GM13976 (cell line): ENCODE results near the gene NPIPB4.
"Not testable (repeated sequence)": the region's sequence is repeated elsewhere in the genome, so short reads cannot be mapped to it uniquely, and the experiment has no call there.

Experiments used
- DNase-seq: peaks from one replicate; pipeline ENCODE4 v3.0.0; 2012; ENCODE audit warnings: low spot score
- in situ Hi-C: fragments of 300-500 bp; cut with MboI; formaldehyde crosslinking; loops from one replicate; pipeline ENCODE4 v1.12.0; 2022; ENCODE audit warnings: low sequenced_read_pairs, mixed read lengths, inconsistent platforms; ENCODE audit not compliant: unreplicated experiment

The NPIPB4 gene

GRCh38 chr16:21857656-21858055, at the start of gene NPIPB4:
NPIPB4 (minus strand) TSS chr16:21857756; CDS start chr16:21857378, 378 bp downstream.
- in situ Hi-C loops, DNase-seq: not testable (repeated sequence)

DNA sequence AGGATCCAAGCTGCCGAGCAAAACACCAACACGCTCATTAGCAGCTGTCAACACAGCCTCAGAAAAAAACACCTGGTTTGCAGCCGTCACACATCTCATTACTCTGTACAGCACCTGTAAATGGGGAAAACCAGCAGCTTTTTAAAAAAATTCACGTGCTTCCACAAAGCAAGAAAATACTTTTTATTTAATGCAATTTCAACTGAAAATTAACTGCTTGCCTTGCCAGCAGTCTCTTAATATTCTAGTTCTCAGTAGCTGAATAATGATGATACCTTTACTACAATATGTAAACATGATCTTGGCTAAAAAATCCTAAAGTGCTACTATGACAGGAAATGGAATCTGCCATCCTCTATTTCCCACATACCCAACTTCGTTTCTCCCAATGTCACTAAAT, 41.4 kb upstream of the NPIPB4 start:
- in situ Hi-C loops, DNase-seq: not testable (repeated sequence)

DNA sequence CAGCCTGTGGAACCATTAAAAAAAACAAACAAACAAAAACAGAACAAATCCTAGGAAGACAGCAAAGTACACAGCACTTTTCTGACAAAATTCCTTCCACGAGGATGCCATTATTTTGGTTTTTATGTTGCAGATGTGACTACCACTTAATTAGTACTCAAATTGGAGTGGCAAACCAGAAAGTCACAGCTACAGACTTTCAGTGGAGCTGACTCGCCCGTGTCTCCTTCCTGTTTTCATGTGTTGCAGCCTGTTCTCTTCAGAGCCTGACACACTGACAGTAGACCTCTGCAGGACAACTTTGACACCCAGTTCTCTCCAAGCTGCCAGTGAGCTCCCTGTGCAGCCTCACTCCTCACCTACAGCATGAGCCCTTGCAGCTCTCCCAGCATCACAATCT, 24.4 kb upstream of the NPIPB4 start:
- DNase-seq, in situ Hi-C loops: not testable (repeated sequence)

DNA sequence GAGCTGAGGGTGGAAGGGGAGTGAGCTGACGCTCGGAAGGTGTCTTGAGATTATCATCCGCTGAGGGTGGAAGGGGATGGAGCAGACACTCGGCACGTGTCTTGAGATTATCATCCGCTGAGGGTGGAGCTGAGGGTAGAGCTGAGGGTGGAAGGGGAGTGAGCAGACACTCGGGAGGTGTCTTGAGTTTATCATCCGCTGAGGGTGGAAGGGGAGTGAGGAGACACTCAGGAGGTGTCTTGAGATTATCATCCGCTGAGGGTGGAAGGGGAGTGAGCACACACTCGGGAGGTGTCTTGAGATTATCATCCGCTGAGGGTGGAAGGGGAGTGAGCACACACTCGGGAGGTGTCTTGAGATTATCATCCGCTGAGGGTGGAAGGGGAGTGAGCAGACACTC, 20.4 kb downstream of the NPIPB4 start:
- in situ Hi-C loops, DNase-seq: not testable (repeated sequence)

- in situ Hi-C loops, DNase-seq: not testable (repeated sequence)
Measured at GRCh38 chr16:21836334-21836733, 21.2 kb downstream of the NPIPB4 start.

DNA sequence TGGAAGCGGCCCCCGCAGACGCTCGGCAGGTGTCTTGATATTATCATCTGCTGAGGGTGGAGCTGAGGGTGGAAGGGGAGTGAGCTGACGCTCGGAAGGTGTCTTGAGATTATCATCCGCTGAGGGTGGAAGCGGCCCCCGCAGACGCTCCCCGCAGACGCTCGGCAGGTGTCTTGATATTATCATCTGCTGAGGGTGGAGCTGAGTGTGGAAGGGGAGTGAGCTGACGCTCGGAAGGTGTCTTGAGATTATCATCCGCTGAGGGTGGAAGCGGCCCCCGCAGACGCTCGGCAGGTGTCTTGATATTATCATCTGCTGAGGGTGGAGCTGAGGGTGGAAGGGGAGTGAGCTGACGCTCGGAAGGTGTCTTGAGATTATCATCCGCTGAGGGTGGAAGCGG, 21.8 kb downstream of the NPIPB4 start:
- DNase-seq, in situ Hi-C loops: not testable (repeated sequence)

- DNase-seq, in situ Hi-C loops: not testable (repeated sequence)
Measured at GRCh38 chr16:21834211-21834610, 23.3 kb downstream of the NPIPB4 start.

GRCh38 chr16:21829929-21830328, 27.6 kb downstream of the NPIPB4 start:
- in situ Hi-C loops, DNase-seq: not testable (repeated sequence)

DNA sequence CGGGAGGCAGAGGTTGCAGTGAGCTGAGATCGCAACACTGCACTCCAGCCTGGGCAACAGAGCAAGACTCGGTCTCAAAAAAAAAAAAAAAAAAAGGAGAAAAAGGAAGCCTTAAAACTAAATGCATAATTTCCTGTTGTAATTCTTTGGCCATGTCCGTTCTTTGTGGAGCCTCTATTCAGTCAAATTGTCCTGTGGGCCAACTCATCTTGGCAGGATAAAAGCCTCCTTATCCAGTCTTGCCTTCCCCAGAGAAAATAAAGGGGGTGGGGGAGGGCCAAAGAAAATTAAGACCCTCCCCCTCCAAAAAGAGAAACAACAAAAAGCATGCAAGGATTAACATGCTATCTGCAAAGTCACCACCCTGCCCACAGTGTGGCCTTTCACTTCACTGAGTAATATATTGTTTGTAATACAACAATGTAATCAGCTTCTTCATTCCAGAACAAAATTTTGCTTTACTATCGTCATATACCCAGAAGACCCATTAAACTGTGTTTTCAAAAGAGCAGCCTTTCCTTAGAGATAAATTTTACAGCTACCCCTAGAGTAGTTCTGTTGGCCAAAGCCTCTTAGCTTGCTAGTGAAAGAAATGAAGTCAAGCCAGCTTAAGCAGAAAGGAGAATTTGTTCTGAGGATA, 31.4 kb downstream of the NPIPB4 start:
- DNase-seq, in situ Hi-C loops: not testable (repeated sequence)

- DNase-seq, in situ Hi-C loops: not testable (repeated sequence)
Measured at GRCh38 chr16:21825526-21825925, 32.0 kb downstream of the NPIPB4 start.

DNA sequence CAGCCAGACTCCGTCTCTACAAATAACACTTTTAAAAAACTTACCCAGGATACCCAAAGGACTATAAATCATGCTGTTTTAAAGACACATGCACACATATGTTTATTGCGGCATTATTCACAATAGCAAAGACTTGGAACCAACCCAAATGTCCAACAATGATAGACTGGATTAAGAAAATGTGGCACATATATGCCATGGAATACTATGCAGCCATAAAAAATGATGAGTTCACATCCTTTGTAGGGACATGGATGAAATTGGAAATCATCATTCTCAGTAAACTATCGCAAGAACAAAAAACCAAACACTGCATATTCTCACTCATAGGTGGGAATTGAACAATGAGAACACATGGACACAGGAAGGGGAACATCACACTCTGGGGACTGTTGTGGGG, 34.3 kb downstream of the NPIPB4 start:
- DNase-seq = not testable (repeated sequence)
- in situ Hi-C loops = loop anchor here (5.0 to 25.0 kb wide), 2 partner anchors 124 to 364 kb away; no protein-coding TSS in a partner anchor

DNA sequence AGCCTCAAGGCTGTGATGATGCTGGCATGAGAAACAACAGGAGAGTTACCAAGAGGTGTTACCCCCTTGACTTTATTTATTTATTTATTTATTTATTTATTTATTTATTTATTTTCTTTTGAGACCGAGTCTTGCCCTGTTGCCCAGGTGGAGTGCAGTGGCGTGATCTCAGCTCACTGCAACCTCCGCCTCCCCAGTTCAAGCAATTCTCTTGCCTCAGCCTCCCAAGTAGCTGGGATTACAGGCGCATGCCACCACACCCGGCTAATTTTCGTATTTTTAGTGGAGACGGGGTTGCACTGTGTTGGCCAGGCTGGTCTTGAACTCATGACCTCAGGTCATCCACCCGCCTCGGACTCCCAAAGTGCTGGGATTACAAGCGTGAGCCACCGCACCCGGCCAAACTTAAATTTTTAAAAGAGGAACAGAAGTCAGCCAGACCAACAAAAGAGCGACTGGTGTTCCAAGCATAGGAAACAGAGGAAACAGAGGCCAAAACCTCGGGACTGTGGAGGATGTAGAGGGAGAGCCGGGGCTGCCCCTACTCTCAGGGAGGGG, 36.6 kb downstream of the NPIPB4 start:
- DNase-seq = not testable (repeated sequence)
- in situ Hi-C loops = loop anchor here (5.0 to 25.0 kb wide), 2 partner anchors 126 to 366 kb away; no protein-coding TSS in a partner anchor

DNA sequence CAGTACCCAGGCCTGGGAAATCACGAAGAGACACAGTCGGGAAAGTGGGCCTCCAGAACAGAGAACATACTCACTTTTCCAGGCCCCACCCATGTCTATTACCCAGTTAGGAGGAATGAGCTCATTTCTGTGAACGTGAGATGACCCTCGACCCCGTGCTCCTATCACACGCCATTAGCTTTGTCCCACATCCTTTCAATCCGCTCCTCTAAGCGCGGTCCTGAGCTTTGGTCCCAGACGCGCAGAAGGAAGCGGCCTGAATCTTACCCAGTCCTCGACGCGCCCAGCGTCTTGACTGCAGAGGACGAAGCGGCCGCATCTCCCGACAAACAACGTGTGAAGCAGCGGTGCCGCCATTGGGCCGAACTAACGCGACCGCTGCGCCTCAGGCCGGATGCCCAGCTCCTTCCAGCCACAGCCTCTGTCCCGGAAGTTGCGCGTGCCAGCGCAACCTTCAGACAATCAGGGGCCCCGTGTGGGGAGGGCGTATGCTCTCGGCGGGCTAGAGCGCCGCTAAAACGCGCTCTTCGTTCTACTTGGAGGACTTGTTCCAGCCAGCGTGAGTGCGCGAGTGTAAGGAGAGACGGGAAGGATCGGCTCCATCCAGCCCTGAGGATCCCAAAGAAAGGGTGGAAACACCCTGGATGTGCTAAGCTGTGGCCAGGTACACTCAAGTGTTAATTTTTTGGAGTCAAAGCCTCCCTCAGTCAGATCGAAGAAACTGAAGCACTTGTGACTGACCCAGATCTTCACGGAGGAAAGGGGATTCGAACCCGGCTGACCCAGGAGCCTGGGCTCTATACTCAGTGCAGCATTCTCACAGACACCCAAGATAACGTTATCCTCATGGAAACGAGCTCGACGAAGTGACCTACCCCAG, 37.3 kb downstream of the NPIPB4 start:
- in situ Hi-C loops = loop anchor here (5.0 to 25.0 kb wide), 2 partner anchors 127 to 367 kb away; no protein-coding TSS in a partner anchor

DNA sequence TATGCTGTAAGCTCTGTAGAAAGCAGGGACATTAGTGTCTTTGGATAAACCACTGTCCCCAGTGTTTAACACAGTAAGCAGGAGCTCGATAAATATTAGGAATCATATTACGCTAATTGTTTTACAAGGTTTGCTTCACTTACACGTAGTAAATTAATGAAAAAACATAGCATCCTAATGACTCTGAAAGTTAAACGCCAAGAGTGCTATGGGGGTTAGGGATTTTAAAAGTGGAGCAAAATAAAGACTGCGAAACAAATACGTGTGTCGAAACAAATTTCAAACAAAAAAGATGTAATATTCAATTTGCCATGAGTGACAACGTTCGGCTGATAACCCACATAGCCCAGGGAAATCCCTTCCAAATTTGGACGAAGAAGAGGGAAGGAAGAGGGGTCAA, 37.9 kb downstream of the NPIPB4 start:
- not testable (repeated sequence) for DNase-seq
- in situ Hi-C loops = loop anchor here (5.0 to 25.0 kb wide), 2 partner anchors 128 to 368 kb away; no protein-coding TSS in a partner anchor

More for the DNA sequence above, 37.3 kb downstream of the NPIPB4 start:
- DNase-seq = peak; percentile 47

DNA sequence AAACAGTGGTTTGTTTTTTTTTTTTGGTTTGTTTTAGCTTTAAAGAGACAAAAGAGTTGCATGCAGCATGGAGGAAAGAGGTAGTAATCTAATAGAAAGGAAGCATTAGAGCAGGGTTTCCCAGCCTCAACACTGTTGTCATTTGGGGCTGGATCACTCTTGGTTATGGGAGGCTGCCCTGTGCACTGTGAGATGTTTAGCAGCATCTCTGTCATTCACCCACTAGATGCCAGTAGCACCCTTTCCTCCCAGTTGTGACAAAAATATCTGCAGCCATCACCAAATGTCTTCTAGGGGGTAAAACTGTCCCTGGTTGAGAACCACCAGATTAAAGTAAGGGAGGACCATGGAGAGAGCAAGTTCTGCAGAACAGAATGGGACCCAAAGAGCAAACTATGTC, 40.5 kb downstream of the NPIPB4 start:
- not testable (repeated sequence) for DNase-seq
- in situ Hi-C loops = loop anchor here (25.0 kb wide), 1 partner anchor 370 kb away; no protein-coding TSS in a partner anchor

DNA sequence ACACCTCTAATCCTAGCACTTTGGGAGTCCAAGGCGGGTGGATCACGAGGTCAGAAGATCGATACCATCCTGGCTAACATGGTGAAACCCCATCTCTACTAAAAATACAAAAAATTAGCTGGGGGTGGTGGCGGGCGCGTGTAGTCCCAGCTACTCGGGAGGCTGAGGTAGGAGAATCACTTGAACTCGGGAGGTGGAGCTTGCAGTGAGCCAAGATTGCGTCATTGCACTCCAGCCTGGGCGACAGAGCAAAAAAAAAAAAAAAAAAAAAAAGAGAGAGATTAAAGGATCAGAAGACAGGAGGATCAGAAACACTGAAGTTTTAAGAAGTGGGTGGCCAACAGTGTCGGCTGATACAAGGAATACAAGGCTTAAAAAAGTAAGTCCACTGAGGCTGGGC, 41.9 kb downstream of the NPIPB4 start:
- not testable (repeated sequence) for DNase-seq
- in situ Hi-C loops = loop anchor here (25.0 kb wide), 1 partner anchor 372 kb away; no protein-coding TSS in a partner anchor

DNA sequence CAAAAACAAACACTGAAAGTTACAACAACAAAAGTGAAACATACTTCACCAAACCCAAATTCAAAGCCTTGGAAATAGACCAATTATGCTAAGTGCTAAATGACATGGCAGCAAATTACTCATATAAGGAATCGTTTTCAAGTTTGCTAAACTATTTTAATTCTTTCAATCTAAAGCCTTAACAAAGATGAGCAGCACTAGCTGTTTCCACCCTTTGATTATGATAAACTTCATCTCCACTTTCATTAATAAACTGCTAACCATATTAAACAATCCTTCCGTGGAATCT, 55.2 kb downstream of the NPIPB4 start:
- in situ Hi-C loops = loop anchor here (25.0 kb wide), 1 partner anchor 385 kb away; no protein-coding TSS in a partner anchor

More for the DNA sequence above, 55.2 kb downstream of the NPIPB4 start:
- DNase-seq = not testable (repeated sequence)
